VCaP (cell line): ENCODE data around the gene SMYD3.

Experiments
- H3K27ac ChIP-seq: fragments of 450-650 bp; 2 replicates; pipeline ENCODE4 v1.5.1; 2017
- TF ChIP-seq, protein P1 (sequence below): fragments of 450-650 bp; conservative IDR thresholded peaks from 2 replicates; pipeline ENCODE4 v1.5.1; 2017; ENCODE audit warnings: mild to moderate bottlenecking, moderate library complexity

The SMYD3 gene

GRCh38 chr1:246199086-246199645 is 307.9 kb downstream of the SMYD3 start:
- H3K27ac ChIP-seq, result no peak overlapping the region
- TF ChIP-seq, protein P1, sequence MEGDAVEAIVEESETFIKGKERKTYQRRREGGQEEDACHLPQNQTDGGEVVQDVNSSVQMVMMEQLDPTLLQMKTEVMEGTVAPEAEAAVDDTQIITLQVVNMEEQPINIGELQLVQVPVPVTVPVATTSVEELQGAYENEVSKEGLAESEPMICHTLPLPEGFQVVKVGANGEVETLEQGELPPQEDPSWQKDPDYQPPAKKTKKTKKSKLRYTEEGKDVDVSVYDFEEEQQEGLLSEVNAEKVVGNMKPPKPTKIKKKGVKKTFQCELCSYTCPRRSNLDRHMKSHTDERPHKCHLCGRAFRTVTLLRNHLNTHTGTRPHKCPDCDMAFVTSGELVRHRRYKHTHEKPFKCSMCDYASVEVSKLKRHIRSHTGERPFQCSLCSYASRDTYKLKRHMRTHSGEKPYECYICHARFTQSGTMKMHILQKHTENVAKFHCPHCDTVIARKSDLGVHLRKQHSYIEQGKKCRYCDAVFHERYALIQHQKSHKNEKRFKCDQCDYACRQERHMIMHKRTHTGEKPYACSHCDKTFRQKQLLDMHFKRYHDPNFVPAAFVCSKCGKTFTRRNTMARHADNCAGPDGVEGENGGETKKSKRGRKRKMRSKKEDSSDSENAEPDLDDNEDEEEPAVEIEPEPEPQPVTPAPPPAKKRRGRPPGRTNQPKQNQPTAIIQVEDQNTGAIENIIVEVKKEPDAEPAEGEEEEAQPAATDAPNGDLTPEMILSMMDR, result no peak

DNA sequence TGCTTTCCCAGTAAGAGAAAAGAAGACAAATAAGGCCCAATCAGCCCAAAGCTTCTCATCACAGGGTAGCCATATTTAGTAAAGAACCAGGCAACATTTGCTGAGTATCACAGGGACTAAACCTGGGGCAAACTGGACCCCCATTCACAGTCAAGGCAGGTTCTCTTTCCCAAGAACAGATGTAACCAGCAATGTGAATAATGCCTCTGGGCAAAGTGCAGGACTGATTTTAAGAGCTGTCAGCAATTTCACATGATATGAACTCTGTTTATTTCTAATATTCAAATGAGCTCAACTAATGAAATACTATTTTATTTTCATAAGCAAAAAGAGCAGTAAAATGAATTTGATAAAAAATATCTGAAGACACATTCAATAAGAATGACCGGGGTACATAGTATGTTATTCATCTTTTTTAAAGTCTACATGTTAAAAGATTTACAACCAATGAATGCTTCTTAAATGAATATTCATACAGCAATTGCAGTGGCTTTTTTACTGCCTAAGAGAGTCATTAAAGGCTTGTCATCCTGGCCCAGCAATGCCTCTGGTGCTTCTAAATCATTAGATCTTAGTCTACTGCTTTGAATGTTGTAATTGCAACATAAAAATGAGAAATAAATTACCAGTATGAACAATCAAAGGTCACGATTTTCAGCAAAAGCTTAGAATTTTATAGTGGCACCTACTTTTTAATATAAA is 308.8 kb downstream of the SMYD3 start:
- H3K27ac ChIP-seq, result no peak overlapping the region
- TF ChIP-seq, protein P1, result no peak

DNA sequence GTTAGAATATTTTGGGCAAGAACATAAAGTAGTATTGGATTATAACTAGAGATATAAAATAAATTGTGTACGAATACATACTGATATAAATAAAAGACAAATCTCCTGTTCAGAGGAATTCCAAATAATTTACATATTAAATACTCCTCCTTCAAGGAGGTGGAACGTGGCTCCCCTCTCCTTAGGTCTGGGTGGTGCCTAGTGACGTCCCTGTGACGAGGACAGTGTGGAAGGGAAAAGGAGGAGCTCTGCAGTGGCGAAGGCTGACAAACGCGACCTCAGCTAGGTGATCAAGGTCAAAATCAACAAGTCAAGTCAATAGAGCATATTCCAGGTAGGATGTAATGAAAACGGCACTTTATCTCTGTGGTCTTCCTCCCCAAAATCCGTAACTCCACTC is 310.0 kb downstream of the SMYD3 start:
- H3K27ac ChIP-seq, result no peak overlapping the region
- TF ChIP-seq, protein P1, result no peak

- TF ChIP-seq, protein P1, result no peak
- H3K27ac ChIP-seq, result no peak overlapping the region
These were observed 311.8 kb downstream of the SMYD3 start for GRCh38 chr1:246195296-246195695.

GRCh38 chr1:246193537-246193936 is 313.5 kb downstream of the SMYD3 start:
- TF ChIP-seq, protein P1, result no peak

GRCh38 chr1:246189126-246189525 is 318.0 kb downstream of the SMYD3 start:
- no peak overlapping the region for H3K27ac ChIP-seq
- TF ChIP-seq, protein P1, result no peak

More at GRCh38 chr1:246193537-246193936, 313.5 kb downstream of the SMYD3 start:
- no peak overlapping the region for H3K27ac ChIP-seq

GRCh38 chr1:246187834-246188372 is 319.2 kb downstream of the SMYD3 start:
- H3K27ac ChIP-seq, result no peak overlapping the region
- TF ChIP-seq, protein P1, result no peak
